Measurements from ENCODE around the gene PNLIPRP2.
A peak's percentile ranks its signal among the peaks of the same experiment; 100 is the strongest.

PNLIPRP2 gene

GRCh38 chr10:116627386-116627933 is 6.7 kb downstream of the PNLIPRP2 start:
- Histone ChIP-seq H3K4me3 (ENCODE audit: low read depth, low read length) (peak overlapping the region; percentile 39), H3K27ac (ENCODE audit: extremely low read depth, low read depth, low read length) (no peak overlapping the region), H3K9me3 (ENCODE audit: control insufficient read depth, insufficient read depth, low read depth, low read length) (no peaks in the 10 kb centered on the region), H3K36me3 (ENCODE audit: control insufficient read depth in 2 of 2, insufficient read depth in 1 of 2, low read length in 2 of 2) (no peaks in the 10 kb centered on the region), H3K4me1 (ENCODE audit: control insufficient read depth, insufficient read depth, low read length) (no peaks in the 10 kb centered on the region)
- TF ChIP-seq ZNF558 (tag by site-specific recombination; IDR thresholded peaks at IDR 0.05), result no peak
- TF ChIP-seq ZNF561 (tag by site-specific recombination; IDR thresholded peaks at IDR 0.05; ENCODE audit: borderline replicate concordance), result no peak
- 0 out of 2 replicates have a peak, but pooled peaks have one; percentile 22 for TF ChIP-seq CTCF (tag by site-specific recombination; IDR thresholded peaks at IDR 0.05)
- peak; percentile 50 for TF ChIP-seq KLF9 (tag by site-specific recombination; IDR thresholded peaks at IDR 0.05; ENCODE audit: low read depth)
- 0 out of 2 replicates have a peak, but pooled peaks have one; percentile 21 for TF ChIP-seq ZNF692 (tag by site-specific recombination; IDR thresholded peaks at IDR 0.05)
- no peak for TF ChIP-seq SP2 (tag by site-specific recombination; IDR thresholded peaks at IDR 0.05)
- no peak for TF ChIP-seq ZFP37 (tag by site-specific recombination; IDR thresholded peaks at IDR 0.05)
- TF ChIP-seq ZNF423 (tag by site-specific recombination; IDR thresholded peaks at IDR 0.05), result no peak
- no peak for TF ChIP-seq ZNF148 (tag by site-specific recombination; IDR thresholded peaks at IDR 0.05; ENCODE audit: borderline replicate concordance)
- TF ChIP-seq KLF17 (tag by site-specific recombination; IDR thresholded peaks at IDR 0.05), result no peak
- no peak for TF ChIP-seq GLIS1 (tag by site-specific recombination; IDR thresholded peaks at IDR 0.05)
- TF ChIP-seq ZNF121 (tag by site-specific recombination; IDR thresholded peaks at IDR 0.05), result no peak
- TF ChIP-seq ZBTB20 (tag by site-specific recombination; IDR thresholded peaks at IDR 0.05), result peak; percentile 27; the same call in 1 of the 2 replicates
- no peak for TF ChIP-seq ZNF211 (tag by site-specific recombination; IDR thresholded peaks at IDR 0.05; ENCODE audit: low read depth)
- TF ChIP-seq ZNF184 (tag by site-specific recombination; IDR thresholded peaks at IDR 0.05), result no peak
- TF ChIP-seq ZBTB44 (tag by site-specific recombination; IDR thresholded peaks at IDR 0.05), result no peak
- TF ChIP-seq ZNF76 (tag by site-specific recombination; IDR thresholded peaks at IDR 0.05; ENCODE audit: borderline replicate concordance, low read depth), result no peak
- ChIA-PET CTCF (interaction anchor here (0.5 to 6.7 kb wide), 18 partner anchors 9 to 547 kb away, joined by 3 to 60 read pairs (median 3); no protein-coding TSS in a partner anchor), POLR2A (no interaction called here)

Measured in HEK293 (cell line).